NCI-H82 treated with DMSO at 0.1 percent for 48 hours (cell line): Measurements from ENCODE around the gene KLF12.

Experiments used
- DNase-seq: peaks from one replicate; lab custom pipeline; 2025; ENCODE audit not compliant: unreplicated experiment; lab: John Stamatoyannopoulos, UW

Gene KLF12

GRCh38 chr13:74135326-74136083 lies 1.3 kb upstream of the KLF12 start:
- DNase-seq: peak; percentile 63

- DNase-seq: peak; percentile 45
Observed at GRCh38 chr13:74134777-74135325, 647 bp upstream of the KLF12 start.

GRCh38 chr13:74133657-74134201 lies 475 bp downstream of the KLF12 start:
- peak; percentile 78 for DNase-seq

GRCh38 chr13:74132776-74133656 lies 1.2 kb downstream of the KLF12 start:
- no peak for DNase-seq

GRCh38 chr13:74132152-74132775 lies 1.9 kb downstream of the KLF12 start:
- peak; percentile 19 for DNase-seq

- no peak for DNase-seq
Observed at GRCh38 chr13:74131227-74131626, 3.0 kb downstream of the KLF12 start.

GRCh38 chr13:74129500-74130191 lies 4.6 kb downstream of the KLF12 start:
- no peak for DNase-seq

GRCh38 chr13:74128156-74128767 lies 5.9 kb downstream of the KLF12 start:
- no peak for DNase-seq

GRCh38 chr13:74118328-74118727 lies 15.9 kb downstream of the KLF12 start:
- no peak for DNase-seq

GRCh38 chr13:74117207-74117705 lies 16.9 kb downstream of the KLF12 start:
- DNase-seq: no peak

GRCh38 chr13:74115133-74115532 lies 19.1 kb downstream of the KLF12 start:
- no peak for DNase-seq

- no peak for DNase-seq
Observed at GRCh38 chr13:74114641-74115040, 19.6 kb downstream of the KLF12 start.

- DNase-seq: no peak
Observed at GRCh38 chr13:74114202-74114601, 20.0 kb downstream of the KLF12 start.

GRCh38 chr13:74111901-74112824 lies 22.0 kb downstream of the KLF12 start:
- no peak for DNase-seq

GRCh38 chr13:74111399-74111798 lies 22.8 kb downstream of the KLF12 start:
- no peak for DNase-seq

- DNase-seq: no peak
Observed at GRCh38 chr13:74110053-74110452, 24.2 kb downstream of the KLF12 start.

GRCh38 chr13:74107598-74107997 lies 26.6 kb downstream of the KLF12 start:
- no peak for DNase-seq

- no peak for DNase-seq
Observed at GRCh38 chr13:74105871-74106270, 28.3 kb downstream of the KLF12 start.
